ENCODE data around the gene WSCD1.

- no peak for TF ChIP-seq NFRKB (IDR thresholded peaks at IDR 0.05)
- no peak for TF ChIP-seq LEF1 (IDR thresholded peaks at IDR 0.05; ENCODE audit: borderline replicate concordance)
- TF ChIP-seq FOXM1 (IDR thresholded peaks at IDR 0.05; ENCODE audit: borderline replicate concordance): no peak
- no peak for TF ChIP-seq BHLHE40 (IDR thresholded peaks at IDR 0.05; ENCODE audit: borderline replicate concordance)
- no peak for TF ChIP-seq ZNF384 (IDR thresholded peaks at IDR 0.05)
- no peak for TF ChIP-seq HDGF (IDR thresholded peaks at IDR 0.05; ENCODE audit: borderline replicate concordance)
- no peak for TF ChIP-seq SP1 (IDR thresholded peaks at IDR 0.05)
Observed at GRCh38 chr17:6126768-6127167, 56.6 kb downstream of the WSCD1 start.
